ENCODE measurements around the gene APIP. TPM values are rescaled to one million over a fixed set of nuclear protein-coding genes. Genes with fewer than 3 reads are reported as not detected.

APIP gene
- total and polyA plus RNA-seq, 2 of the 8 experiments (the other 6 are each of a cell fraction or from before 2014, with no cell fraction given) = 10.4 to 25.7 TPM

GRCh38 chr11:34851916-34852315, 64.3 kb downstream of the APIP start:
- Histone ChIP-seq H4K91ac (replicated peaks; ENCODE audit: insufficient read length, low read length) (no peak overlapping the region), H3K9ac (replicated peaks in 1 of 4; ENCODE audit: extremely low read depth in 1 of 4, low read depth in 3 of 4, low read length in 3 of 4) (no peak overlapping the region), H2AK5ac (ENCODE audit: low read depth, low read length) (no peak overlapping the region), H3K23ac (ENCODE audit: insufficient read length) (no peak overlapping the region), H3K4me1 (replicated peaks in 1 of 4; ENCODE audit: control insufficient read depth in 3 of 4, insufficient read depth in 4 of 4, low read length in 3 of 4) (peaks cover 0 to 3% (median 0%) of the 10 kb centered on the region in 4 experiments; a peak in 2 of 7 replicates), H3K27me3 (replicated peaks in 1 of 4; ENCODE audit: control insufficient read depth in 3 of 4, extremely low read depth in 1 of 4, insufficient read depth in 3 of 4, low read length in 3 of 4) (no peaks in the 10 kb centered on the region), H3K79me2 (ENCODE audit: control insufficient read depth in 1 of 2, insufficient read depth in 2 of 2, low read length in 2 of 2) (no peaks in the 10 kb centered on the region), H2BK120ac (replicated peaks; ENCODE audit: low read depth, low read length) (no peak overlapping the region), H3K27ac (ENCODE audit: low read depth, low read length) (no peak overlapping the region), H3K14ac (ENCODE audit: insufficient read length) (no peak overlapping the region), H3K79me1 (ENCODE audit: low read depth, low read length) (no peaks in the 10 kb centered on the region), H2BK5ac (ENCODE audit: low read depth, low read length) (no peak overlapping the region), H4K20me1 (replicated peaks in 1 of 2; ENCODE audit: control insufficient read depth in 1 of 2, insufficient read depth in 2 of 2, low read length in 2 of 2) (no peaks in the 10 kb centered on the region), H3K4me3 (ENCODE audit: extremely low read depth in 1 of 4, insufficient read depth in 2 of 4, low read depth in 3 of 4, low read length in 4 of 4) (no peak overlapping the region), H3K4ac (replicated peaks; ENCODE audit: insufficient read length, low read depth, low read length) (no peak overlapping the region), H2BK15ac (ENCODE audit: low read length) (no peak overlapping the region), H2BK12ac (ENCODE audit: low read depth, low read length) (no peak overlapping the region), H2AFZ (ENCODE audit: low read length) (no peak overlapping the region), H3K18ac (ENCODE audit: extremely low read depth, low read length) (no peak overlapping the region), H3K36me3 (ENCODE audit: control insufficient read depth in 2 of 4, insufficient read depth in 4 of 4, low read length in 3 of 4) (no peaks in the 10 kb centered on the region), H4K5ac (ENCODE audit: insufficient read length, low read depth, low read length) (no peak overlapping the region), H3K23me2 (ENCODE audit: low read depth, low read length) (no peaks in the 10 kb centered on the region), H4K8ac (ENCODE audit: extremely low read depth, insufficient read depth, low read length) (no peak overlapping the region), H2BK20ac (ENCODE audit: low read length) (no peak overlapping the region), H3K4me2 (ENCODE audit: insufficient read depth in 1 of 2, low read depth in 2 of 2, low read length in 2 of 2) (no peak overlapping the region), H3K56ac (replicated peaks; ENCODE audit: insufficient read length, low read depth, low read length) (no peak overlapping the region), H3K9me3 (ENCODE audit: insufficient read depth in 2 of 2, low read depth in 1 of 2, low read length in 1 of 2) (no peaks in the 10 kb centered on the region)
- TF ChIP-seq SIN3A (conservative IDR thresholded peaks at IDR 0.05 in 1 of 2, IDR thresholded peaks at IDR 0.05 in 1 of 2; ENCODE audit: low read depth in 1 of 2, low read length in 2 of 2) = no peak
- no peak for TF ChIP-seq TCF12 (IDR thresholded peaks at IDR 0.05; ENCODE audit: low read depth, low read length)
- no peak for TF ChIP-seq ASH2L (IDR thresholded peaks at IDR 0.05; ENCODE audit: low read length)
- TF ChIP-seq CEBPB (IDR thresholded peaks at IDR 0.05; ENCODE audit: low read depth, low read length) = no peak
- TF ChIP-seq CTBP2 (IDR thresholded peaks at IDR 0.05; ENCODE audit: borderline replicate concordance, insufficient read depth, insufficient read length, low read length) = no peak
- no peak for TF ChIP-seq SAP30 (IDR thresholded peaks at IDR 0.05; ENCODE audit: insufficient read depth, insufficient replicate concordance, low read length)
- TF ChIP-seq GABPA (IDR thresholded peaks at IDR 0.05; ENCODE audit: borderline replicate concordance, insufficient read depth, low read length) = no peak
- no peak for TF ChIP-seq CTCF (IDR thresholded peaks at IDR 0.05; ENCODE audit: control extremely low read depth in 1 of 3, insufficient read depth in 1 of 3, low read depth in 1 of 3, low read length in 3 of 3)
- FAIRE-seq = no peak
- ChIA-PET POLR2A (ENCODE audit: partially characterized antibody) (no interaction called here), CTCF (ENCODE audit: partially characterized antibody) (no interaction called here)
- DNase-seq (ENCODE audit: low read depth in 1 of 2, low spot score in 2 of 2) = no peak
